NCI-H2196 (cell line): ENCODE measurements around the gene TUBB2B.
"Not testable (repeated sequence)": the region's sequence is repeated elsewhere in the genome, so short reads cannot be mapped to it uniquely, and the experiment has no call there.

Experiments
- DNase-seq: peaks from one replicate; lab custom pipeline; 2025; ENCODE audit not compliant: unreplicated experiment; lab: John Stamatoyannopoulos, UW

Gene TUBB2B

DNA sequence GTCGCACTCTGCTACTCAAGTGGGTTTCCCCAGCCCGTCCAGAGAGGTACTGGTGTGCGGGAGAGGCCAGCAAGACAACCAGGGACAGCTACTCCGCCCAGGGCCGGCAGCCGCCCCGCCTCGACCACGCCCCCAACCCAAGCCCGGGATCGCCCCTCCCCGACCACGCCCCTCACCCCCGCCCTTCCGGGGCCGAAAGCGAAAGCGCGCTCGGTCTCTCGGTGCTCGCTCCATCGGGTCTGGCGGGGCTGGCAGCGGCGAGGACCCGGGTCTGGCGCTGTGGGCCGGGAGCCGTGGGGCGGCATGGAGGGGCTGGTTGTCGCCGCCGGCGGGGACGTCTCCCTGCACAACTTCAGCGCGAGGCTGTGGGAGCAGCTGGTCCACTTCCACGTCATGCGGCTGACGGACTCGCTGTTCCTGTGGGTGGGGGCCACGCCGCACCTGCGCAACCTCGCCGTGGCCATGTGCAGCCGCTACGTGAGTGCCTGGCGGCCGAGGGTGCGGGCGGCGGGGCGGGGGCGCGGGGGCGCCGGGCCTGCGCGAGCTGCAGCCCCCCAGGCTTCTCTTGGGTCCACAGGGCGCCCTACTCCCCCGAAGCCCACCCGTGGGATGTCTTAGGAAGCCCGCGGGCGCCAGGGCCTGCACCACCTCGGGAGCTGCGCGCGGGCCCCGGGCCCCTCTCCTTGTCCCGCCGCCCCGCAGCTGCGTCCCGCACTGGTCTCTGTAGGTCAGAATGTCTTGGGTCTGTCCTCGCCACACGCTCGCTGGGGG lies 31.5 kb upstream of the TUBB2B start, which contains the start of gene PSMG4:
TSS of gene PSMG4 (plus strand) at position 228 of the 771 bp plus-strand sequence. CDS start at position 304, 76 bp downstream.
- peak; percentile 90 for DNase-seq

DNA sequence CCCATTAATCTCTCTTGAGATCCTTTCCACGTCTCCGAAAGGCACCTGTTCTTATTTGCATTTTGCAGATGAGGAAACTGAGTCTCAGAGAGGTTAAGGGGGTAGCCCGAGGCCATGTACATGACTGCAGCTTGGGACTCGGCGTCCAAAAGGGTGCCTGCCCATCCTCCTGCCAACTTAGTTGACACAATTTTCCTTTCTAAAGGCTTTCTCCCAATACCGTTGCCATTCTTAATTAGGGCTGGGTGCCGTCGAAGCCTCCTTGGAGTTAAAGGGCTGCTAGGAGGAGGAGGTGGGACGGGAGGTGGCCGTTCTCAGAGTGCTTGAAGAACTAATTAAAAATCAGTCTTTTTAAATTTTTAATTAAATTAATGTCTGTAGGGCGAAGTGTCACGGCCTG lies 30.7 kb upstream of the TUBB2B start:
- DNase-seq, result no peak

DNA sequence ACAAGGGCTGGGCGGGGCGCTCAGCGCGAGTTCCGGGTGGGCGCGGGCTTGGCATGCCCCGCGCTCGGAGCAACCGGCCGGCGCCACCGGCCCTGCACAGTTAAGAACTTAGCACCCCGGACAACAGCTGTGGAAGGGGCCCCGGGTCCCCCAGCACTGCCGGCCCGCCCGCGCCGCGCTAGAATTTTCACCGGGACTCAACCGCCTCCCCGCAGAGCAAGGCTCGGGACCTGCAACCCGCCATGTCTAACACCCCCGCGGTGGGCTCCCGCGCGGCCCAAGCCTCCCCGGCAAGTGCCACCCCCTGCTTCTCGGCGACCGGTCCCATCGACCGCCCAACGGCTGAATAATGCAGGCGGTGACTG lies 26.1 kb upstream of the TUBB2B start:
- DNase-seq, result no peak

DNA sequence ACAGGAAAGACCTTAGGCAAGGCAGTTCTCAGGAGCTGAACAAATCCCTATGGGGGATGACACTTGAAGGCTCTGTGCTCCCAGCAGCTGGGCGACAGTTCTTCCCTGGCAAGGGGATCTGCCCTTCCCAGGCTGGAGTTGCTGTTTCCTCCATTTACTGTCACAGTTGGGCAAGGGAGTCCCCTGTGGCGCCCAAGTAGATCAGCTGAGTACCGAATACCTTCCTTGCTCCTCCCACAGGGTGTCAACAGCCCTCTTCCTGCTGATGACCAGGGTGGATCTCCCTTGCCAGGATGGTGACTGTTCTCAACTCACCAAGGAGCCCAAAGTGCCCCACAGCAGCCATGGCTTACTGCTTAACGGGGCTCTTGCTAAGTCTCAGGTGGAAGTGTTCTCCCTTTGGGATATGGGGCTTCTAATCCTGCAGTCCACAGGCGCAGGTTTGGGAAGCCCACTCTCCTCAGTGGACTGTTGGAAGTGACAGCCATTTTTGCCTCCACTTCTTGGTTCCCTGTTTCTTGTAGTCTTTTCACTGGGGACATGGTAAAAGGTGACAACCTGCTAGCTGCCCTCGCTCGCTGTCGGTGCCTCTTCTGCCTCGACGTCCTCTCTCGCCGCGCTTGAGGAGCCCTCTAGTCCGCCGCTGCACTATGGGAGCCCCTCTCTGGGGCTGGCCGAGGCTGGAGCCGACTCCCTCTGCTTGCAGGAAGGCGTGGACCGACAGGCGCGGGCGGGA lies 25.6 kb upstream of the TUBB2B start:
- no peak for DNase-seq

DNA sequence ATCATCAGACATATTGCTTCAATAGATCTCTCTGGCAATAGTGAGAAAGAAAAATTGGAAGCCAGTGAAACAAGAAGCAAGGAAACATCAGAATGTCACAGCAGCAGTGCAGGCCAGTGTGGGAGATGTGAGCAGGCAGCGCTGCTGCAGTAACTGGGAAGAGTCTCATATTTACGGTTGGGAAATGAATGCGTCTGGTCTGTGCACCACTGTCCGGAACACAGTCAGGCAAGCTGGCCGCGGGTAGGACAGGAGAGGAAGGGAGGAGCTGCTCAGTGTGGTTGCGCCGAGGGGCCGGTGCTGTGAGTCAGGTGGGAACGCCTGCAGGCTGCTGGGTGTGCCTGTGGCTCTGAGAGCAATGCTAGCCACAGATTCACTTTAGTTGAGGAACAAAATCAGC lies 24.9 kb upstream of the TUBB2B start:
- no peak for DNase-seq

DNA sequence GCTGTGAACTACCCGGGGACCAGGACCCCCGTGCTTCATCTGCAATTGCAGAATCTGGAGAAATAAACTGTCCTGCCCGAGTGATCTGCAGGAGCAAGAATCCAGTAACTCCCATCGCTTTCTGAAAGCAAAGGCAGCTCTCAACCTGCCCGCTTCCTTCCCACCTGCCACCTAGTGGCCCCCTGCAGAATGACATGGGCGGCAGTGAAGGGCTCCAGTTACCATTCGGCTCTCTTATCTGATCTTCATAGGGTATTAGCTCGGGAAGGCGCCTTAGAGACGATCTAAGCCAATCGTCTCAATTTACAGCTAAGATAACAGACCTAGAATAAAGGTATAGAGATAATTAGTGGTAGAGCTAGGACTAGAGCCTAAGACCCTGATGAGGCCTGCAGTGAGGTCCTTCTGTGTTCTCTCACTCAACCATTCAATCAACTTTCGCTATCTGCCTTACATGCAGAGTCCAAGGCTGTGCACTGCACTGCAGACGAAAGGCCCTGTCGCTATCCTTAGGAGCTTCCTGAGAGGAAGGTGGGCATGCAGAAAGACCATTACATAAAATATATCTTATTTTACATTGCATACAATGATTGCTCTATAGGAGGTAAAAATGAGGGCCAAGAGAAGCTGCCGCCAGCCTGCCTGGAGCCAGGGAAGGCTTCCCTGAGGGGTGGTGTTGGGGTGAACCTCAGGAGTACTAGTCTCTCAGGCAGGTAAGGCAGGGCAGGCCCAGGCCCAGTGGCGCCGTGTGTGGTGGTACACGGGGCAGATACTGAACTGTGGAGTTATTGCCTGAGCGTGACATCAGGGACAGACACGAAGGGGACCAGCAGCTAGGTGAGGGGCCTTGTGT lies 24.2 kb upstream of the TUBB2B start:
- peak; percentile 82 for DNase-seq

- DNase-seq, result no peak
These were observed 22.8 kb upstream of the TUBB2B start for GRCh38 chr6:3250231-3250675.

DNA sequence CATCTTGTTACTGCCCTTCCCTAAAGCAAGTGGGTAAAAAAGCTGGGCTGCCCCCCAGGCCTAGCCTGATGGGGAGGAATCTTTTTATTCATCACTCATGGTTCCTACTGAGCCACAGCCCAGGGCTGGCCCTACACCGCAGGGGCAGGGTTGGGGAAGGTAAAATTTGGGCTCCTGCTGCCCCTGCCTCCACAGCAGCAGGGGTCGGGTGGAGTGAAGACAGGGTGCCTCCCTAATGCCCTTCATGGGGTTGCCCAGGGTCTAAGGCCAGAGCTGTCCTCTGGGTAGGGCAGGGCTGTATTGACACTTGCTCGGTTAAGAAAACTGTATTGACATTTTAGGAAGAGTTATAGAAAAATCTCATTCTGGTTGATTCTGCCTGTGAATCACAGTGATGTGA lies 22.4 kb upstream of the TUBB2B start:
- no peak for DNase-seq

- DNase-seq, result no peak
These were observed 20.0 kb upstream of the TUBB2B start for GRCh38 chr6:3247255-3248146.

DNA sequence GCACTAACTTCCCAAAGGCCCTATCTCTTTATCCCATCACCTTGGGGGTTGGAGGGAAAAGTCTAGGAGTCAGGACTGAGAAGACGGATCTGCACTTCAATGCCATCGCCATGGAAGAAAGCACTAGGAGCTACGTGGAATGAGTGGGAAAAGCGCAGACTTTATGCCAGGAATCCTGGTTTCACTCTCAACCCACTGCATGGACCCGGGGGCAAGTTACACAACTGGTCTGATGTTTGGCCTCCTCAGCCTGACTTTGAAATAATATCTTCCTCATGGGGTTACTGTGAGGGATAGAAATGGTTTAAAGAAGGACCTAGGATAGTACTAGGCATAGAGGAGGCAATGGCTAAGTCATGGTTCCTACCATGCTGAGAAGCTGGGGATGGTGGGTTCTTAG lies 17.8 kb upstream of the TUBB2B start:
- no peak for DNase-seq

- not testable (repeated sequence) for DNase-seq
These were observed 17.3 kb upstream of the TUBB2B start for GRCh38 chr6:3244832-3245161.

GRCh38 chr6:3244003-3244831 lies 16.8 kb upstream of the TUBB2B start:
- no peak for DNase-seq

- no peak for DNase-seq
These were observed 15.3 kb upstream of the TUBB2B start for GRCh38 chr6:3242768-3243167.

DNA sequence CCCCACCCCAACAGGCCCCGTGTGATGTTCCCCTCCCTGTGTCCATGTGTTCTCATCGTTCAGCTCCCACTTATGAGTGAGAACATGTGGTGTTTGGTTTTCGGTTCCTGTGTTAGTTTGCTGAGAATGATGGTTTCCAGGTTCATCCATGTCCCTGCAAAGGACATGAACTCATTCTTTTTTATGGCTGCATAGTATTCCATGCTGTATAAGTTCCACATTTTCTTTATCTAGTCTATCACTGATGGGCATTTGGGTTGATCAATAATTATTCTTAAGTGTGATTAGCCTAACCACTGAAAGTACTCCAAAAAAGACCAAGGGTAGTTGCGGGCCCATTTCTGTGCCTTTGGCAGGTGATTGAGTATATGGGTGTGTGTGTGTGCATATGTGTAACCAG lies 14.3 kb upstream of the TUBB2B start:
- DNase-seq, result not testable (repeated sequence)

GRCh38 chr6:3240595-3240994 lies 13.1 kb upstream of the TUBB2B start:
- no peak for DNase-seq

- no peak for DNase-seq
These were observed 11.8 kb upstream of the TUBB2B start for GRCh38 chr6:3239110-3239830.

- DNase-seq, result no peak
These were observed 10.6 kb upstream of the TUBB2B start for GRCh38 chr6:3237761-3238662.

DNA sequence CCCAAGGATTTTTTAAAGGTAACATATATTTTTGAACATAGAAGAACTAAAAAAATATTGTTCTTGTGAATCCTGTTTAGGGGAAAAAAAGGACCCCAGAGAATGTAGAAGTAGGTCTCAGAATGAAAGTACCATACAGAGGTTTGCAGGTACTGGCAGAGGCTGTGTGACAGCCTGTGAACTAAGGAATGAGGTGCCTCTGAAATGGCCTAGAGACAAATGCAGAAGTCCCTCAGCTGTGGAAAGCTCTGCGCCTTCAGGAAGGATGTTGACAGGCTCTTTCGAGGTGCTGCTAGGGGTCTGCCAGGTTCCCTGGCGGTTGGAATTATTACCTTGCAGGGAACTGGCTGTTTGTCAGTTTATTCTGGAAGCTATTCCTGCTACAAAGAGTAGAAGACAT lies 8.6 kb upstream of the TUBB2B start:
- DNase-seq, result no peak
